HCT116 (cell line): Measurements from ENCODE around the gene OSCP1. TPM values are rescaled to one million over a fixed set of nuclear protein-coding genes. Genes with fewer than 3 reads are reported as not detected.

Source experiments
- ATAC-seq: fragments of 200-7000 bp; cut with Tn5 transposase; 2 replicates; pipeline ENCODE4 v1.9.1; 2020; ENCODE audit warnings: mild to moderate bottlenecking, moderate library complexity
- BruUV-seq: library from RNA; stranded (reverse); fragments of 400-500 nt; replicated peaks from 2 replicates; lab custom pipeline; 2021; lab: Mats Ljungman, UMichigan
- CTCF ChIA-PET: fragments of 300-600 bp; sonication (Branson Sonifier 250); formaldehyde crosslinking; loops from one replicate; lab custom pipeline; 2021; ENCODE audit warnings: antibody characterized with exemption; lab: Charles Lee
- POLR2A ChIA-PET: fragments of 300-600, 350-600 bp; sonication (Branson Sonifier 250); formaldehyde crosslinking; loops from one replicate; lab custom pipeline; 2021; ENCODE audit warnings: antibody characterized with exemption; lab: Charles Lee
- RAD21 ChIA-PET, 2 experiments: fragments of 300-600 bp; sonication (Branson Sonifier 250); formaldehyde crosslinking; loops; one replicate each; lab custom pipeline; 2023; ENCODE audit warnings: low total read pairs in 2 of 2; ENCODE audit not compliant: uncharacterized antibody in 2 of 2, unreplicated experiment in 2 of 2, low non-redundant PET in 1 of 2; lab: Charles Lee
- DNase-seq: peaks from one replicate; pipeline ENCODE4 v3.0.0-alpha.2; 2010; ENCODE audit warnings: low read depth, low spot score
- H2AFZ ChIP-seq: fragments of 200-600 bp; shearing (Covaris generic), sonication (generic); 2 replicates; pipeline ENCODE4 v1.6.1; 2017; ENCODE audit warnings: low read depth, mixed run types, mixed read lengths, antibody characterized with exemption, low read length; ENCODE audit not compliant: poor library complexity, severe bottlenecking
- H3K27ac ChIP-seq: 2 replicates; pipeline ENCODE4 v1.5.1; 2012; ENCODE audit warnings: low read depth, low read length
- H3K27me3 ChIP-seq: fragments of 200-600 bp; sonication (generic); 2 replicates; pipeline ENCODE4 v1.6.1; 2016; ENCODE audit warnings: mixed run types, low read length, mixed read lengths; ENCODE audit not compliant: insufficient read depth
- H3K36me3 ChIP-seq, 2 experiments: fragments of 200-500 bp in 1 of 2; fragments of 200-600 bp in 1 of 2; sonication (Bioruptor generic) in 1 of 2; sonication (generic) in 1 of 2; 2 replicates each; pipeline versions ENCODE4 v1.5.1 to v1.6.1; 2014 to 2016; ENCODE audit warnings: low read length in 2 of 2, inconsistent platforms in 1 of 2, mixed read lengths in 1 of 2, mixed run types in 1 of 2; ENCODE audit not compliant: insufficient read depth in 2 of 2, control insufficient read depth in 1 of 2
- H3K4me1 ChIP-seq, 2 experiments: fragments of 200-600 bp in 1 of 2; sonication (generic) in 1 of 2; 2 replicates each; pipeline versions ENCODE4 v1.5.1 to v1.6.1; 2012 to 2017; ENCODE audit warnings: low read length in 2 of 2, inconsistent platforms in 1 of 2, mild to moderate bottlenecking in 1 of 2, mixed read lengths in 1 of 2, mixed run types in 1 of 2, moderate library complexity in 1 of 2; ENCODE audit not compliant: insufficient read depth in 2 of 2, control insufficient read depth in 1 of 2
- H3K4me2 ChIP-seq: fragments of 200-600 bp; sonication (generic); 2 replicates; pipeline ENCODE4 v1.6.1; 2017; ENCODE audit warnings: mixed run types, low read length, mixed read lengths
- H3K4me3 ChIP-seq, 2 experiments: fragments of 200-600 bp in 1 of 2; sonication (generic) in 1 of 2; replicated peaks in 1 of 2; 2 replicates each; pipeline ENCODE4 v1.5.1; 2011 to 2016; ENCODE audit warnings: low read length in 2 of 2, control low read depth in 1 of 2, low read depth in 1 of 2, mild to moderate bottlenecking in 1 of 2, mixed read lengths in 1 of 2, mixed run types in 1 of 2
- H3K79me2 ChIP-seq: fragments of 200-600 bp; sonication (generic); 2 replicates; pipeline ENCODE4 v1.6.1; 2017; ENCODE audit warnings: mild to moderate bottlenecking, mixed run types, low read length, moderate library complexity, mixed read lengths; ENCODE audit not compliant: insufficient read depth
- H3K9ac ChIP-seq: fragments of 200-600 bp; sonication (generic); 2 replicates; pipeline ENCODE4 v1.6.1; 2016; ENCODE audit warnings: low read length, mixed read lengths
- H3K9me2 ChIP-seq: fragments of 200-600 bp; sonication (generic), shearing (Covaris generic); 2 replicates; pipeline ENCODE4 v1.6.1; 2017; ENCODE audit warnings: mixed run types, mild to moderate bottlenecking, moderate library complexity; ENCODE audit not compliant: insufficient read depth
- H3K9me3 ChIP-seq, 2 experiments: fragments of 200-500 bp in 1 of 2; fragments of 200-600 bp in 1 of 2; sonication (Bioruptor generic) in 1 of 2; sonication (generic) in 1 of 2; 2 replicates each; pipeline ENCODE4 v1.6.1; 2014 to 2017; ENCODE audit warnings: low read length in 2 of 2, mixed read lengths in 2 of 2, inconsistent platforms in 1 of 2, low read depth in 1 of 2, mild to moderate bottlenecking in 1 of 2, mixed run types in 1 of 2, moderate library complexity in 1 of 2; ENCODE audit not compliant: control insufficient read depth in 1 of 2, insufficient read depth in 1 of 2
- H4K20me1 ChIP-seq: fragments of 200-600 bp; sonication (generic), shearing (Covaris generic); 2 replicates; pipeline ENCODE4 v1.6.1; 2017; ENCODE audit warnings: mixed run types, mild to moderate bottlenecking, moderate library complexity; ENCODE audit not compliant: insufficient read depth
- CBX3 ChIP-seq: IDR thresholded peaks from 2 replicates; pipeline ENCODE4 v1.6.1; 2012; ENCODE audit warnings: low read depth
- EZH2phosphoT487 ChIP-seq: fragments of 200-600 bp; IDR thresholded peaks from 2 replicates; pipeline ENCODE4 v1.6.1; 2018; ENCODE audit warnings: antibody characterized with exemption, borderline replicate concordance
- FOSL1 ChIP-seq: IDR thresholded peaks from 2 replicates; pipeline ENCODE4 v1.6.1; 2012; ENCODE audit warnings: low read depth
- JUND ChIP-seq: IDR thresholded peaks from 2 replicates; pipeline ENCODE4 v1.6.1; 2012
- MAX ChIP-seq: IDR thresholded peaks from 2 replicates; pipeline ENCODE4 v1.6.1; 2012
- POLR2A ChIP-seq: IDR thresholded peaks from 2 replicates; pipeline ENCODE4 v1.7.0; 2011; ENCODE audit warnings: borderline replicate concordance; ENCODE audit not compliant: insufficient read depth, insufficient read length; ENCODE audit errors: extremely low read depth
- POLR2AphosphoS5 ChIP-seq: IDR thresholded peaks from 2 replicates; pipeline ENCODE4 v1.6.1; 2011; ENCODE audit warnings: mild to moderate bottlenecking, low read depth, low read length, moderate library complexity
- REST ChIP-seq: IDR thresholded peaks from 2 replicates; pipeline ENCODE4 v1.6.1; 2012; ENCODE audit warnings: low read depth
- SIN3A ChIP-seq: IDR thresholded peaks from 2 replicates; pipeline ENCODE4 v1.6.1; 2012; ENCODE audit warnings: low read depth
- intact Hi-C: fragments of 100-400 bp; cut with micrococcal nuclease; formaldehyde crosslinking; loops from 2 replicates; pipeline ENCODE4 v1.10.0; 2022
- total RNA-seq: library from RNA; stranded (reverse); gene quantifications from one replicate; pipeline ENCODE4 v1.2.1, GENCODE V29; 2021; ENCODE audit not compliant: unreplicated experiment

Gene OSCP1
- total RNA-seq, 1 experiment from 2014 or later = 4.1 TPM

GRCh38 chr1:36380782-36381181 is 69.5 kb downstream of the OSCP1 start:
- POLR2A ChIA-PET = no interaction called here

More at GRCh38 chr1:36380782-36381181, 69.5 kb downstream of the OSCP1 start:
- no TSS peak for BruUV-seq
- no peak overlapping the region for H3K4me3 ChIP-seq
- no peaks in the 10 kb centered on the region for H3K9me3 ChIP-seq
- TF ChIP-seq EZH2phosphoT487 (no peak), CBX3 (no peak), SIN3A (no peak), POLR2A (no peak), MAX (no peak), JUND (no peak), REST (no peak), FOSL1 (no peak), POLR2AphosphoS5 (no peak)
- peaks cover 94% of the 10 kb centered on the region for H3K79me2 ChIP-seq
- H3K27ac ChIP-seq = no peak overlapping the region
- DNase-seq (no peak), ATAC-seq (no peak)
- ChIA-PET CTCF (no interaction called here), RAD21 (no interaction called here)
- H2AFZ ChIP-seq = no peak overlapping the region
- intact Hi-C loops = loop anchor here (10.0 kb wide), 1 partner anchor 226 kb away; the partner anchor contains the start of gene MAP7D1
- no peaks in the 10 kb centered on the region for H3K9me2 ChIP-seq
- H3K4me1 ChIP-seq = peaks cover 12 to 26% of the 10 kb centered on the region in 2 experiments; a peak in 3 of 4 replicates
- no peak overlapping the region for H3K4me2 ChIP-seq
- peaks cover 2 to 5% of the 10 kb centered on the region in 2 experiments; a peak in 1 of 4 replicates for H3K36me3 ChIP-seq
- H3K27me3 ChIP-seq = no peaks in the 10 kb centered on the region
- no peak overlapping the region for H3K9ac ChIP-seq
- no peaks in the 10 kb centered on the region for H4K20me1 ChIP-seq
